Kidney tubule cell (primary cell): ENCODE data around the gene FRMD6.
"Not testable (repeated sequence)": the region's sequence is repeated elsewhere in the genome, so short reads cannot be mapped to it uniquely, and the experiment has no call there.

ENCODE experiments used
- DNase-seq: peaks from one replicate; pipeline ENCODE4 v3.0.0-alpha.2; 2018; ENCODE audit warnings: low spot score

The FRMD6 gene

DNA sequence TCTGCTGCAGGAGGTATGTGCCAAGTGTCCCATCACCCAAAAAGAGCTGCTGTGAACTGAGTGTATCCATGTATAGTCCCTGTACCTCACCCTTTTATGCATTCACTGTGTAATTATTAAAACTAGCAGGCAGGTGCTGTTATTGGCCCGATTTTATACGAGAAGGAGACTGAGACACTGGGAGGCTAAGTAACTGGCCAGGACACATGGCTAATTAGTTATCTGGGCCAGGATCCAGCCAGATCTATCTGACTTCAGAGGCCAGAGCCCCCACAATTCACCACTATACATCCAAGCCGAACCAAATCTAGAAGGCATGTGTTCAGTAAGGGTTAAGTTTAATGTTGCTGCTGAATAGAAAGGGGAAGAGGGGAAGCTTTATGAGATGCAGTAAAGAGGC, 73.4 kb downstream of the FRMD6 start:
- DNase-seq: no peak

DNA sequence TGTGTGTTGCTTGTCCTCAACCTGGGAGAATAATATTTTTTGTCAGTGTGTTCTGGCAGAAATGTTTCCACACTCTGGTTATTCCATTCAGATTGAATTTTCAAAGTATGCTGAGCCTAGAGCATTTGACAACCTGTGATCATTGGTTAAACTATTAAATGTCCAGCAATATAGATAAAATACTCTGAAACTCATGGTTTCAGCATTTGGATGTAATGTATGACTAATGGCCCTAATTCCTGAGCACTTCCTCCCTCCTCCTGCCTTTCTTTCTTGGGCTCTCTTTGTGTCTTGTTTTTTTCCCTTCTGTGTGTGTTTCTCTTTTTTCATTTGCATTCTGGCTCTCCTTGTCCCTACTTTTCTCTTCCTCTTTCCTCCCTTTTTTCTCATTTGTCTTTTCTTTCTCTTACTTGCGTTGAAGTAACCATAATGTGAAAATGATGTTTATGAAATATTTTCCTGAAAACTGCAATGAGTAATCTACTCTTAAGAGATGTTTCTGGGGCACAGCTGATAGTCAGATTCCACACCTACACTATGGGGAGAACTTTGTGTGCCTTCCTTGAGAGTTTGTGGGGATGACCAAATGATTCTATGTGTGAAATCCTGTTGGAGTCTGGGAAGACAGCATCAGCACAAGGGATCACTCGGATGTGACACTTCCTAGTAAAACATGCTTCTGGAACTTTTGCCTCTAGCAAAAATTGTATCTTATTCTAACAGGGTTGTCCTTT, 74.6 kb downstream of the FRMD6 start:
- DNase-seq: peak; percentile 47

- DNase-seq: no peak
These were observed 75.8 kb downstream of the FRMD6 start for GRCh38 chr14:51727526-51727925.

GRCh38 chr14:51730098-51730497, 78.4 kb downstream of the FRMD6 start:
- no peak for DNase-seq

- no peak for DNase-seq
These were observed 79.0 kb downstream of the FRMD6 start for GRCh38 chr14:51730684-51731083.

- DNase-seq: no peak
These were observed 80.9 kb downstream of the FRMD6 start for GRCh38 chr14:51732494-51733112.

- DNase-seq: no peak
These were observed 81.4 kb downstream of the FRMD6 start for GRCh38 chr14:51733147-51733546.

- DNase-seq: no peak
These were observed 84.1 kb downstream of the FRMD6 start for GRCh38 chr14:51735851-51736250.

- no peak for DNase-seq
These were observed 87.0 kb downstream of the FRMD6 start for GRCh38 chr14:51738754-51739153.

- DNase-seq: no peak
These were observed 91.9 kb downstream of the FRMD6 start for GRCh38 chr14:51743588-51744000.

- no peak for DNase-seq
These were observed 92.8 kb downstream of the FRMD6 start for GRCh38 chr14:51744372-51745130.

DNA sequence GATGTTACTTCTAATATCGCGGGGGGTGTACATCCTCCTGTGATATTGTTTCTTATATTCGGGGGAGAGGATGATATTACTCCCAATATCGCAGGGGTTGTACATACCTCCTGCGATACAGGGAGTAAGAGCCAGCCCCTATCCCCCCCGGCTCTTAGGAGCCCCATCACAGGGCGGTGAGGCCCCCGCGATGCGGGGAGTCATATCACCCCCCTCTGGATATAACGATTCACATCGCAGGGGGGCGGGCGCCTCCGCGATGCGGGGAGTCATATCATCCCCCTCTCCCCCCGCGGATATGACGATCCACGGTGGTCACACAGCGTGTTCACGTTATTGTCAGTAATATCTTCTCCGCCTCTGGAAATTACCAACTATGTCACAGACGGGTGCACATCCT, 95.1 kb downstream of the FRMD6 start:
- not testable (repeated sequence) for DNase-seq

GRCh38 chr14:51750542-51750941, 98.8 kb downstream of the FRMD6 start:
- no peak for DNase-seq

DNA sequence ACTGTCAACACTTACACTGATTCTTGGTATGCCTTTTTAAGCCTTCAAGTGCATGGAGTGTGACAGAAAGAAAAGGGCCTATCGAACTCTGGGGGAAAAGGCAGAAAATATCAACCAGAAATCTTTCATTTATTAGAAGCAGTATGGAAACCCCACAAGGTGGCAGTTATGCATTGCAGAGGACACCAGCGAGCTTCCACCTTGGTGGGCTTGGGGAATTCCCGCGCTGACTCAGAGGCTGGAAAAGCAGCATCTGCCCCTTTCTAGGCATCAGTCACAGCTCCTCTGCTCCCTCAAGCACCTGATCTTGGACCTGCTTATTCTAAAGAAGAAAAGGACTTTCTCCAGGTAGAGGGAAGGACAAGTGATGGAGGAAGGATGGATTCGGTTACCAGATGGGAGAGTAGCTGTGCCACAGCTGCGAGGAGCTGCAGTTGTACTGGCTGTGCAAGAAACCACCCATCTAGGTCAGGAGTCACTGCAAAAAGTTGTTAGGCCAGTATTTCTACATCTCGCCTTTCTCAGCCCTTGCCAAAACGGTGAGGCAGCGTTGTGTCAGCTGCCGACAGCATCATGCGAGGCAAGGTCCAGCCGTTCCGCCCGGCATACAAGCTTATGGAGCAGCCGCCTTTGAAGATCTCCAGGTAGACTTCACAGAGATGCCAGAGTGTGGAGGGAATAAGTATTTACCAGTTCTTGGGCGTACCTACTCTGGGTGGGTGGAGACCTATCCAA, 100.1 kb downstream of the FRMD6 start:
- peak; percentile 26 for DNase-seq

GRCh38 chr14:51757756-51758155, 106.0 kb downstream of the FRMD6 start:
- not testable (repeated sequence) for DNase-seq

- DNase-seq: no peak
These were observed 108.2 kb downstream of the FRMD6 start for GRCh38 chr14:51759950-51760349.

- not testable (repeated sequence) for DNase-seq
These were observed 114.0 kb downstream of the FRMD6 start for GRCh38 chr14:51765726-51766125.

DNA sequence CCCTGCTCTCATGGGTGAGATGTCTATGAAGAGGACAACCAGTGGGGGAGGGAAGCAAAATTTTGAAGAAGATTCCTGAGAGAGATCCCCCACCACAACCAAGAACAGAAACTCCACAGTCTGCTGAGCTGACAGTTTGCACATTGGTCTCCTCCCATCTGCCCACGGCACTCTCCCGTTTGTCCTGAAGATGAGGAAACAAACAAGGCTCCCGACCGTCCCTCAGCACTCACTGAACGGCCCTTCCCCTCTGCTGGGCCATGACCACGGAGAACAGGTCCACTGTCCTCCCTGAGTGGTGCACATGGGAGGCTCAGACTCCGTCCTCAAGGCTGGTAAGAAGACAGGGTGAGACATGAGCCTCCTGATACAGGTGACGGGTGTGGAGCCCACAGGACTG, 114.9 kb downstream of the FRMD6 start:
- not testable (repeated sequence) for DNase-seq

DNA sequence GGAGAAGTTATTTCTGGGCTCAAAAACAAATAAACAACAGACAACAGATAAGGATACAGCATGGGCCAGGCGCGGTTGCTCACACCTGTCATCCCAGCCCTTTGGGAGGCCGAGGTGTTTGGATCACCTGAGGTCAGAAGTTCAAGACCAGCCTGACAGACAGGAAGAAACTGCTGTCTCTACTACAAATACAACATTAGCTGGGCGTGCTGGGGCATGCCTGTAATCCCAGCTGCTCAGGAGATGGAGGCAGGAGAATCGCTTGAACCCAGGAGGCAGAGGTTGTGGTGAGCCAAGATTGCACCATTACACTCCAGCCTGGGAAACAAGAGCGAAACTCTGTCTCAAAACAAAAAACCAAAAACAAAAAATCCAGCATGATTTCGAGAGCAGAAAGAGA, 117.6 kb downstream of the FRMD6 start:
- DNase-seq: not testable (repeated sequence)

DNA sequence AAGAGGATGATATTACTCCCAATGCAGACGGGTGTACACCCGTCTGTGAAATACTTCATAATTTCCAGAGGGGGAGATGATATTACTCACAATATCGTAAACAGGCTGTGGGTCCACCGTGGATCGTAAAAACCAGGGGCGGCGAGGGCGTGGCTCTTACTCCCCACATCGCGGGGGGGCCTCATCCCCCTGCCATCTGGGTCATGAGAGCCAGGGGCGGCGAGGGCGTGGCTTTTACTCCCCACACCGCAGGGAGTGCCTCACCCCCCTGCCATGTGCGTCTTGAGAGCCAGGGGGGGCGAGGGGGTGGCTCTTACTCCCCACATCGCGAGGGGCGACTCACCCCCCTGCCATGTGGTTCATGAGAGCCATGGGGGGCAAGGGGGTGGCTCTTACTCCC, 122.5 kb downstream of the FRMD6 start:
- no peak for DNase-seq

DNA sequence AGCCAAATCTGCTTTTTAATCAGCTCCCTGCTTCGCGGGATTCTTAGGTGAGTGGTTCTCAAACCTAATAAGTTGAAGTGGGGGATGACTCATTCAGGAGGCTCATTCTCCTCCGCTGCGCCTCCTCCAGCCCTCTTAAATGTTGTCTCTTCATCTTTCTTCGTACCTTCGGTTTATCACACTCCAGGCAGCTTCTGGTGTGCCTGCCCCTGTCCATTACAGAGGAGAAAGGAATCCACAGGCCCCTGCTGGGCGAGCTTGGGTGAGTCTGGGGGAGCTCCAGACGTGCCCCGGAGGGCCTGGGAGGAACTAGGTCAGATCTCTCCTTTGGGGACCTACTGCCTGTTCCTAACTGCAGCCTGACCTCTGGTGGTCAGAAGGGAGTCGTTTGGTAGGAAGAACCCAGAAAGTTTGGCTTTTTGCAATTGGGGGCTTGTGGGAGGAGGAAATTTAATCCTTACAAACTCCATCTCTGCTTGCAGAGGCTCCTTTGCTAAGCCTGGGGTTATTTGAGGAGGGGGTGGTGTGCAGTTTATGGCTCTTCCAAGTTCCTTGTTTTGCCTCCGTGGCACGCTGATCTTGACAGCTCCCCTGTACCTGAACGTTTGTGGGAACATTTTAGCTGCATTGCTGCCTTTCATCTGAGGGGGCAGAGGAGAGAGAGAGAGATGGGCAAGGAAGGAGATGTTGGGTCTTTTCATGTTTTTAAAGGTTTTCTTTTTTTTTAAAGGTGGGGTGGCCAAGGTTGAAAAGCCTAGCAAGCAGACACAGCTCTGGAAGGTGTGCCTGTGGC, 124.6 kb downstream of the FRMD6 start:
- peak; percentile 67 for DNase-seq
